Measurements from ENCODE around the gene PLCB1. TPM values are rescaled to one million over a fixed set of nuclear protein-coding genes. Genes with fewer than 3 reads are reported as not detected.

PLCB1 gene
- polyA plus RNA-seq, 1 donor (not counting 4 experiments of a cell fraction or from before 2014, with no cell fraction given): 0.37 TPM

- no peak for DNase-seq (ENCODE audit: low read depth, low spot score)
- Histone ChIP-seq H4K20me1 (ENCODE audit: control insufficient read depth, extremely low read depth, insufficient read depth, low read length) (no peaks in the 10 kb centered on the region), H3K4me2 (ENCODE audit: control insufficient read depth, extremely low read depth, insufficient read depth, low read depth, low read length) (no peak overlapping the region)
Observed at GRCh38 chr20:8161264-8162071, 29.4 kb downstream of the PLCB1 start.

DNA sequence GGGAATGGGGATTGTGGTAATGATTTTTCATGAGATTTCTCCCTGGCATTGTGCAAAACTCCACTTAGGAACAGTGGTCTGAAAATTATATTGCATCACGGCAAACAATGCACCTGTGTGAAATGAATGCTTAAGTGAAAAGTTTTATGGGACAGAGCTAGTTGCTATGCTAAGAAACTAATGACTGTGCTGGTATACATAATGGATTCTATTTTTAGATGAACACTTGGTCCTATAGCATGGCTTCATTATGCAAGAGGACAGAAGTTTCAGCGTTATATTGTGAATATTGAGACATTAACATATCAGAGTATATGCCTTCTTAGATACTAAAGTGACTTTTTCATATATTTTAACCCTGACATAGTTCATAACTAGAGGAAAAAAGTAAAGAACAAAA is 30.5 kb downstream of the PLCB1 start:
- Histone ChIP-seq H3K9me1 (ENCODE audit: control insufficient read depth, extremely low read depth, insufficient read depth, low read length) (no peaks in the 10 kb centered on the region), H3K4me1 (ENCODE audit: control insufficient read depth, extremely low read depth, insufficient read depth, low read length) (no peaks in the 10 kb centered on the region), H3K4me3 (ENCODE audit: control insufficient read depth in 2 of 3, extremely low read depth in 1 of 3, insufficient read depth in 2 of 3, low read depth in 1 of 3, low read length in 3 of 3) (no peak overlapping the region), H3K27ac (ENCODE audit: control insufficient read depth, insufficient read depth, low read length) (no peak overlapping the region), H3K79me2 (ENCODE audit: control insufficient read depth, insufficient read depth, low read length) (no peaks in the 10 kb centered on the region), H3K9ac (ENCODE audit: control insufficient read depth, extremely low read depth, insufficient read depth, low read length) (no peak overlapping the region), H3K9me3 (ENCODE audit: control insufficient read depth, low read depth, low read length) (no peaks in the 10 kb centered on the region), H3K27me3 (ENCODE audit: control insufficient read depth, extremely low read depth, insufficient read depth, low read length) (no peaks in the 10 kb centered on the region), H3K36me3 (ENCODE audit: control insufficient read depth in 2 of 2, extremely low read depth in 1 of 2, insufficient read depth in 2 of 2, low read length in 2 of 2) (no peaks in the 10 kb centered on the region), H4K20me1 (ENCODE audit: control insufficient read depth, extremely low read depth, insufficient read depth, low read length) (no peaks in the 10 kb centered on the region), H3K4me2 (ENCODE audit: control insufficient read depth, extremely low read depth, insufficient read depth, low read depth, low read length) (no peak overlapping the region), H2AFZ (ENCODE audit: control insufficient read depth, low read length) (no peak overlapping the region)
- DNase-seq (ENCODE audit: low read depth, low spot score) (no peak), FAIRE-seq (no peak)
- dilution Hi-C loops (cut with MboI; ENCODE audit: extremely low pct_ligation_motif_present, low sequenced_read_pairs): no loop called here
- TF ChIP-seq, protein P1, sequence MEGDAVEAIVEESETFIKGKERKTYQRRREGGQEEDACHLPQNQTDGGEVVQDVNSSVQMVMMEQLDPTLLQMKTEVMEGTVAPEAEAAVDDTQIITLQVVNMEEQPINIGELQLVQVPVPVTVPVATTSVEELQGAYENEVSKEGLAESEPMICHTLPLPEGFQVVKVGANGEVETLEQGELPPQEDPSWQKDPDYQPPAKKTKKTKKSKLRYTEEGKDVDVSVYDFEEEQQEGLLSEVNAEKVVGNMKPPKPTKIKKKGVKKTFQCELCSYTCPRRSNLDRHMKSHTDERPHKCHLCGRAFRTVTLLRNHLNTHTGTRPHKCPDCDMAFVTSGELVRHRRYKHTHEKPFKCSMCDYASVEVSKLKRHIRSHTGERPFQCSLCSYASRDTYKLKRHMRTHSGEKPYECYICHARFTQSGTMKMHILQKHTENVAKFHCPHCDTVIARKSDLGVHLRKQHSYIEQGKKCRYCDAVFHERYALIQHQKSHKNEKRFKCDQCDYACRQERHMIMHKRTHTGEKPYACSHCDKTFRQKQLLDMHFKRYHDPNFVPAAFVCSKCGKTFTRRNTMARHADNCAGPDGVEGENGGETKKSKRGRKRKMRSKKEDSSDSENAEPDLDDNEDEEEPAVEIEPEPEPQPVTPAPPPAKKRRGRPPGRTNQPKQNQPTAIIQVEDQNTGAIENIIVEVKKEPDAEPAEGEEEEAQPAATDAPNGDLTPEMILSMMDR (optimal IDR thresholded peaks at IDR 0.05 in 1 of 3, IDR thresholded peaks at IDR 0.05 in 1 of 3, conservative IDR thresholded peaks at IDR 0.05 in 1 of 3; ENCODE audit: extremely low read depth in 1 of 3, insufficient read depth in 2 of 3, low read length in 3 of 3): no peak
- no peak for TF ChIP-seq EZH2 (IDR thresholded peaks at IDR 0.05; ENCODE audit: low read length)

More at GRCh38 chr20:8161264-8162071, 29.4 kb downstream of the PLCB1 start:
- H3K79me2 ChIP-seq (ENCODE audit: control insufficient read depth, insufficient read depth, low read length): no peaks in the 10 kb centered on the region
- no peak overlapping the region for H2AFZ ChIP-seq (ENCODE audit: control insufficient read depth, low read length)
- H3K9me3 ChIP-seq (ENCODE audit: control insufficient read depth, low read depth, low read length): no peaks in the 10 kb centered on the region
- H3K4me1 ChIP-seq (ENCODE audit: control insufficient read depth, extremely low read depth, insufficient read depth, low read length): no peaks in the 10 kb centered on the region
- H3K36me3 ChIP-seq (ENCODE audit: control insufficient read depth in 2 of 2, extremely low read depth in 1 of 2, insufficient read depth in 2 of 2, low read length in 2 of 2): no peaks in the 10 kb centered on the region
- no peak overlapping the region for H3K9ac ChIP-seq (ENCODE audit: control insufficient read depth, extremely low read depth, insufficient read depth, low read length)
- dilution Hi-C loops (cut with MboI; ENCODE audit: extremely low pct_ligation_motif_present, low sequenced_read_pairs): no loop called here
- H3K9me1 ChIP-seq (ENCODE audit: control insufficient read depth, extremely low read depth, insufficient read depth, low read length): no peaks in the 10 kb centered on the region
- FAIRE-seq: no peak
- H3K27ac ChIP-seq (ENCODE audit: control insufficient read depth, insufficient read depth, low read length): no peak overlapping the region
- no peaks in the 10 kb centered on the region for H3K27me3 ChIP-seq (ENCODE audit: control insufficient read depth, extremely low read depth, insufficient read depth, low read length)
- TF ChIP-seq, protein P1 (optimal IDR thresholded peaks at IDR 0.05 in 1 of 3, IDR thresholded peaks at IDR 0.05 in 1 of 3, conservative IDR thresholded peaks at IDR 0.05 in 1 of 3; ENCODE audit: extremely low read depth in 1 of 3, insufficient read depth in 2 of 3, low read length in 3 of 3): no peak
- TF ChIP-seq EZH2 (IDR thresholded peaks at IDR 0.05; ENCODE audit: low read length): no peak
- no peak overlapping the region for H3K4me3 ChIP-seq (ENCODE audit: control insufficient read depth in 2 of 3, extremely low read depth in 1 of 3, insufficient read depth in 2 of 3, low read depth in 1 of 3, low read length in 3 of 3)

Data from keratinocyte (primary cell).